H9 (cell line): ENCODE data around the gene OR2S2. TPM values are rescaled to one million over a fixed set of nuclear protein-coding genes. Genes with fewer than 3 reads are reported as not detected.

Source experiments
- DNase-seq: peaks from one replicate; pipeline ENCODE4 v3.0.0-alpha.2; 2017
- H2AFZ ChIP-seq: one replicate; pipeline ENCODE4 v1.6.1; 2013; ENCODE audit warnings: mild to moderate bottlenecking, low read length, control low read depth, moderate library complexity
- H2AK5ac ChIP-seq: 2 replicates; pipeline ENCODE4 v1.6.1; 2013; ENCODE audit warnings: low read length, control low read depth, mixed read lengths; ENCODE audit not compliant: insufficient read length
- H2BK120ac ChIP-seq: one replicate; pipeline ENCODE4 v1.6.1; 2013; ENCODE audit warnings: low read depth, mild to moderate bottlenecking, low read length, control low read depth, inconsistent platforms; ENCODE audit not compliant: poor library complexity, severe bottlenecking
- H2BK12ac ChIP-seq: 2 replicates; pipeline ENCODE4 v1.6.1; 2013; ENCODE audit warnings: low read length, control low read depth, mixed read lengths, low read depth; ENCODE audit not compliant: insufficient read length
- H2BK15ac ChIP-seq: 2 replicates; pipeline ENCODE4 v1.6.1; 2013; ENCODE audit warnings: low read depth, low read length, control low read depth
- H2BK20ac ChIP-seq: one replicate; pipeline ENCODE4 v1.6.1; 2013; ENCODE audit warnings: low read depth, mild to moderate bottlenecking, low read length, control low read depth, inconsistent platforms; ENCODE audit not compliant: poor library complexity, severe bottlenecking
- H2BK5ac ChIP-seq: 2 replicates; pipeline ENCODE4 v1.6.1; 2013; ENCODE audit warnings: low read length, control low read depth, mixed read lengths; ENCODE audit not compliant: insufficient read length
- H3K14ac ChIP-seq: 2 replicates; pipeline ENCODE4 v1.6.1; 2013; ENCODE audit warnings: low read length, control low read depth; ENCODE audit not compliant: insufficient read depth
- H3K18ac ChIP-seq: 2 replicates; pipeline ENCODE4 v1.6.1; 2013; ENCODE audit warnings: low read depth, mild to moderate bottlenecking, mixed read lengths, low read length, control low read depth; ENCODE audit not compliant: insufficient read length
- H3K23ac ChIP-seq: 2 replicates; pipeline ENCODE4 v1.6.1; 2013; ENCODE audit warnings: low read length, control low read depth, mixed read lengths, low read depth; ENCODE audit not compliant: insufficient read length
- H3K23me2 ChIP-seq: 2 replicates; pipeline ENCODE4 v1.6.1; 2013; ENCODE audit warnings: low read depth, mild to moderate bottlenecking, mixed read lengths, low read length, control low read depth; ENCODE audit not compliant: insufficient read length, poor library complexity, severe bottlenecking
- H3K27ac ChIP-seq: 2 replicates; pipeline ENCODE4 v1.5.1; 2013; ENCODE audit warnings: low read length, control low read depth, mixed read lengths, low read depth; ENCODE audit not compliant: insufficient read length
- H3K27me3 ChIP-seq: 2 replicates; pipeline ENCODE4 v1.6.1; 2013; ENCODE audit warnings: low read length, control low read depth, inconsistent platforms; ENCODE audit not compliant: insufficient read depth
- H3K4ac ChIP-seq: 2 replicates; pipeline ENCODE4 v1.6.1; 2013; ENCODE audit warnings: low read depth, mild to moderate bottlenecking, control low read depth, inconsistent platforms, low read length, moderate library complexity
- H3K4me1 ChIP-seq: 2 replicates; pipeline ENCODE4 v1.6.1; 2013; ENCODE audit warnings: low read length, control low read depth, inconsistent platforms; ENCODE audit not compliant: insufficient read depth
- H3K4me2 ChIP-seq: 2 replicates; pipeline ENCODE4 v1.6.1; 2013; ENCODE audit warnings: low read length, control low read depth, mixed read lengths; ENCODE audit not compliant: insufficient read length, insufficient read depth
- H3K56ac ChIP-seq: 2 replicates; pipeline ENCODE4 v1.6.1; 2013; ENCODE audit warnings: low read depth, mild to moderate bottlenecking, mixed read lengths, low read length, control low read depth; ENCODE audit not compliant: insufficient read length
- H3K79me1 ChIP-seq: 2 replicates; pipeline ENCODE4 v1.6.1; 2013; ENCODE audit warnings: low read depth, mild to moderate bottlenecking, moderate library complexity, low read length, control low read depth, inconsistent platforms; ENCODE audit not compliant: insufficient read depth, poor library complexity, severe bottlenecking
- H3K79me2 ChIP-seq: 2 replicates; pipeline ENCODE4 v1.6.1; 2013; ENCODE audit warnings: low read length, control low read depth, inconsistent platforms; ENCODE audit not compliant: insufficient read depth
- H3K9ac ChIP-seq: 2 replicates; pipeline ENCODE4 v1.6.1; 2013; ENCODE audit warnings: low read length, control low read depth, mixed read lengths; ENCODE audit not compliant: insufficient read length; ENCODE audit errors: extremely low read depth
- H3K9me3 ChIP-seq: one replicate; pipeline ENCODE4 v1.6.1; 2013; ENCODE audit warnings: low read depth, low read length, inconsistent platforms; ENCODE audit not compliant: control insufficient read depth
- H3T11ph ChIP-seq: one replicate; pipeline ENCODE4 v1.6.1; 2013; ENCODE audit warnings: mild to moderate bottlenecking, low read length, control low read depth, inconsistent platforms
- H4K20me1 ChIP-seq: one replicate; pipeline ENCODE4 v1.6.1; 2013; ENCODE audit not compliant: control insufficient read depth, insufficient read length, insufficient read depth
- H4K5ac ChIP-seq: 2 replicates; pipeline ENCODE4 v1.6.1; 2013; ENCODE audit warnings: low read depth, mild to moderate bottlenecking, mixed read lengths, low read length, control low read depth; ENCODE audit not compliant: insufficient read length
- H4K8ac ChIP-seq: replicated peaks from 2 replicates; pipeline ENCODE4 v1.6.1; 2013; ENCODE audit warnings: low read length, control low read depth, mixed read lengths, low read depth; ENCODE audit not compliant: insufficient read length
- H4K91ac ChIP-seq: 2 replicates; pipeline ENCODE4 v1.6.1; 2013; ENCODE audit warnings: low read depth, mild to moderate bottlenecking, moderate library complexity, mixed read lengths, low read length, control low read depth; ENCODE audit not compliant: insufficient read length
- H3K27ac Mint-ChIP-seq, 3 experiments: 2 replicates in 2 of 3; 3 replicates in 1 of 3; pipeline ENCODE4 v1.8.0; 2020 to 2021; ENCODE audit warnings: mixed read lengths in 3 of 3, mild to moderate bottlenecking in 1 of 3, moderate library complexity in 1 of 3
- H3K27me3 Mint-ChIP-seq: 2 replicates; pipeline ENCODE4 v1.8.0; 2021; ENCODE audit warnings: low read depth, mild to moderate bottlenecking, moderate library complexity, mixed read lengths
- H3K36me3 Mint-ChIP-seq, 3 experiments: 2 replicates in 2 of 3; 3 replicates in 1 of 3; pipeline ENCODE4 v1.8.0; 2020 to 2021; ENCODE audit warnings: low read depth in 3 of 3, mixed read lengths in 3 of 3; ENCODE audit not compliant: insufficient read depth in 1 of 3
- H3K4me1 Mint-ChIP-seq, 2 experiments: 2 replicates each; pipeline ENCODE4 v1.8.0; 2020; ENCODE audit warnings: mixed read lengths in 2 of 2
- H3K4me3 Mint-ChIP-seq, 2 experiments: 2 replicates in 1 of 2; 3 replicates in 1 of 2; pipeline ENCODE4 v1.8.0; 2020 to 2021; ENCODE audit warnings: mild to moderate bottlenecking in 2 of 2, mixed read lengths in 2 of 2, moderate library complexity in 1 of 2
- H3K9me3 Mint-ChIP-seq, 2 experiments: 2 replicates in 1 of 2; 3 replicates in 1 of 2; pipeline ENCODE4 v1.8.0; 2020; ENCODE audit warnings: mild to moderate bottlenecking in 2 of 2, mixed read lengths in 2 of 2, moderate library complexity in 1 of 2
- WGBS: extraction: QIAGEN DNeasy Blood & Tissue Kit; methylation state at CpG from one replicate; pipeline ENCODE4 v1.1.7; 2013; ENCODE audit warnings: missing lambda C conversion rate, low lambda C conversion rate, mixed read lengths; ENCODE audit not compliant: insufficient read length; ENCODE audit errors: extremely low coverage; 5-methylcytosine and 5-hydroxymethylcytosine counted together
- total RNA-seq: library from RNA; stranded (reverse); gene quantifications from 2 replicates; pipeline ENCODE4 v1.2.1, GENCODE V29; 2021
- TF ChIP-seq, protein P1 (sequence below): fragments of 200-600 bp; sonication (generic); conservative IDR thresholded peaks from 3 replicates; pipeline ENCODE4 v1.8.0; 2021; ENCODE audit warnings: antibody characterized with exemption, mild to moderate bottlenecking

Gene OR2S2
- total RNA-seq, 1 experiment from 2014 or later, result not detected

GRCh38 chr9:35942286-35942685, 15.7 kb downstream of the OR2S2 start:
- no peak overlapping the region for H3K23ac ChIP-seq
- H3K23me2 ChIP-seq, result no peaks in the 10 kb centered on the region
- no peak overlapping the region for H3K14ac ChIP-seq
- H2BK5ac ChIP-seq, result no peak overlapping the region
- no peak overlapping the region for H2BK15ac ChIP-seq
- no peaks in the 10 kb centered on the region for H3K79me1 ChIP-seq
- peaks cover 72% of the 10 kb centered on the region for H3K27me3 Mint-ChIP-seq
- no peak overlapping the region for H3K4ac ChIP-seq
- no peak overlapping the region for H3T11ph ChIP-seq
- H3K9me3 ChIP-seq, result no peaks in the 10 kb centered on the region
- H2BK12ac ChIP-seq, result no peak overlapping the region
- no peak overlapping the region for H3K18ac ChIP-seq
- no peak for DNase-seq
- H3K79me2 ChIP-seq, result no peaks in the 10 kb centered on the region
- H2AK5ac ChIP-seq, result no peak overlapping the region
- no CpG with 5 or more reads among the region's 5 CpGs for WGBS
- H3K27ac ChIP-seq, result no peak overlapping the region
- no peak overlapping the region for H4K8ac ChIP-seq
- no peak overlapping the region for H3K9ac ChIP-seq
- H4K91ac ChIP-seq, result no peak overlapping the region
- H3K4me1 Mint-ChIP-seq, result peaks cover 2% of the 10 kb centered on the region in 2 experiments
- no peak overlapping the region for H2BK120ac ChIP-seq
- no peak overlapping the region for H2BK20ac ChIP-seq
- H3K56ac ChIP-seq, result no peak overlapping the region
- TF ChIP-seq, protein P1, sequence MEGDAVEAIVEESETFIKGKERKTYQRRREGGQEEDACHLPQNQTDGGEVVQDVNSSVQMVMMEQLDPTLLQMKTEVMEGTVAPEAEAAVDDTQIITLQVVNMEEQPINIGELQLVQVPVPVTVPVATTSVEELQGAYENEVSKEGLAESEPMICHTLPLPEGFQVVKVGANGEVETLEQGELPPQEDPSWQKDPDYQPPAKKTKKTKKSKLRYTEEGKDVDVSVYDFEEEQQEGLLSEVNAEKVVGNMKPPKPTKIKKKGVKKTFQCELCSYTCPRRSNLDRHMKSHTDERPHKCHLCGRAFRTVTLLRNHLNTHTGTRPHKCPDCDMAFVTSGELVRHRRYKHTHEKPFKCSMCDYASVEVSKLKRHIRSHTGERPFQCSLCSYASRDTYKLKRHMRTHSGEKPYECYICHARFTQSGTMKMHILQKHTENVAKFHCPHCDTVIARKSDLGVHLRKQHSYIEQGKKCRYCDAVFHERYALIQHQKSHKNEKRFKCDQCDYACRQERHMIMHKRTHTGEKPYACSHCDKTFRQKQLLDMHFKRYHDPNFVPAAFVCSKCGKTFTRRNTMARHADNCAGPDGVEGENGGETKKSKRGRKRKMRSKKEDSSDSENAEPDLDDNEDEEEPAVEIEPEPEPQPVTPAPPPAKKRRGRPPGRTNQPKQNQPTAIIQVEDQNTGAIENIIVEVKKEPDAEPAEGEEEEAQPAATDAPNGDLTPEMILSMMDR, result no peak
- no peak overlapping the region for H3K27ac Mint-ChIP-seq
- peaks cover 4 to 9% of the 10 kb centered on the region in 2 experiments; a peak in 4 of 5 replicates for H3K9me3 Mint-ChIP-seq
- no peak overlapping the region for H3K4me2 ChIP-seq
- H4K5ac ChIP-seq, result no peak overlapping the region
- H3K4me1 ChIP-seq, result peaks cover 3% of the 10 kb centered on the region; the same call in 1 of the 2 replicates
- H2AFZ ChIP-seq, result no peak overlapping the region
- no peaks in the 10 kb centered on the region for H4K20me1 ChIP-seq
- no peaks in the 10 kb centered on the region; the same call in 1 of the 2 replicates for H3K27me3 ChIP-seq
- H3K36me3 Mint-ChIP-seq, result peaks cover 0 to 5% (median 2%) of the 10 kb centered on the region in 3 experiments; a peak in 3 of 7 replicates
- H3K4me3 Mint-ChIP-seq, result no peak overlapping the region
